PC-3 (cell line): ENCODE data around the gene TTC39A. TPM values are rescaled to one million over a fixed set of nuclear protein-coding genes. Genes with fewer than 3 reads are reported as not detected.

Experiments used
- ATAC-seq: fragments of 200-7000 bp; cut with Tn5 transposase; 2 replicates; pipeline ENCODE4 v1.9.1; 2020; ENCODE audit warnings: mild to moderate bottlenecking, moderate library complexity
- BruUV-seq: library from RNA; stranded (reverse); fragments of 400-500 nt; replicated peaks from 2 replicates; lab custom pipeline; 2021; lab: Mats Ljungman, UMichigan
- CTCF ChIA-PET: fragments of 300-600 bp; sonication (Branson Sonifier 250); formaldehyde crosslinking; loops from one replicate; lab custom pipeline; 2022; ENCODE audit warnings: antibody characterized with exemption; lab: Charles Lee
- POLR2A ChIA-PET: fragments of 300-600 bp; sonication (Branson Sonifier 250); formaldehyde crosslinking; loops from one replicate; lab custom pipeline; 2022; ENCODE audit warnings: antibody characterized with exemption; ENCODE audit not compliant: unreplicated experiment; lab: Charles Lee
- DNase-seq: peaks from one replicate; pipeline ENCODE4 v3.0.0-alpha.2; 2015
- H2AFZ ChIP-seq: fragments of 300-600 bp; sonication (generic); 2 replicates; pipeline ENCODE4 v1.6.0; 2016; ENCODE audit warnings: antibody characterized with exemption, low read length
- H3F3A ChIP-seq: fragments of 300-600 bp; sonication (generic); one replicate; pipeline ENCODE4 v1.6.0; 2017; ENCODE audit warnings: antibody characterized with exemption, low read length, control low read depth, mild to moderate bottlenecking; ENCODE audit not compliant: unreplicated experiment
- H3K27ac ChIP-seq: fragments of 300-600 bp; sonication (generic); 2 replicates; pipeline ENCODE4 v1.5.1; 2016; ENCODE audit warnings: mild to moderate bottlenecking, low read length
- H3K27me3 ChIP-seq: fragments of 300-600 bp; sonication (generic); 2 replicates; pipeline ENCODE4 v1.6.1; 2016; ENCODE audit warnings: low read length, mixed read lengths
- H3K36me3 ChIP-seq: fragments of 300-600 bp; sonication (generic); 2 replicates; pipeline ENCODE4 v1.6.1; 2016; ENCODE audit warnings: low read depth, mixed run types, low read length, mixed read lengths
- H3K4me1 ChIP-seq: fragments of 300-600 bp; sonication (generic); 2 replicates; pipeline ENCODE4 v1.5.1; 2016; ENCODE audit warnings: low read length; ENCODE audit not compliant: insufficient read depth
- H3K4me2 ChIP-seq: fragments of 300-600 bp; sonication (generic); 2 replicates; pipeline ENCODE4 v1.6.0; 2016; ENCODE audit warnings: low read length
- H3K4me3 ChIP-seq: fragments of 300-600 bp; sonication (generic); 2 replicates; pipeline ENCODE4 v1.5.1; 2016; ENCODE audit warnings: mild to moderate bottlenecking, low read length, mixed read lengths
- H3K79me2 ChIP-seq: fragments of 300-600 bp; sonication (generic); 2 replicates; pipeline ENCODE4 v1.6.1; 2017; ENCODE audit warnings: low read length, mixed read lengths
- H3K9ac ChIP-seq: fragments of 300-600 bp; sonication (generic); 2 replicates; pipeline ENCODE4 v1.6.0; 2016; ENCODE audit warnings: mild to moderate bottlenecking, low read length
- H3K9me2 ChIP-seq: fragments of 300-600 bp; sonication (generic); replicated peaks from 2 replicates; pipeline ENCODE4 v1.6.1; 2016; ENCODE audit warnings: mixed run types, low read length, mixed read lengths
- H3K9me3 ChIP-seq: fragments of 300-600 bp; sonication (generic); 2 replicates; pipeline ENCODE4 v1.6.1; 2016; ENCODE audit warnings: low read length, mixed read lengths
- H4K20me1 ChIP-seq: fragments of 300-600 bp; sonication (generic); 2 replicates; pipeline ENCODE4 v1.6.1; 2016; ENCODE audit warnings: low read length, mixed read lengths
- CTCF ChIP-seq: fragments of 300-600 bp; sonication (generic); conservative IDR thresholded peaks from 2 replicates; pipeline ENCODE4 v1.5.1; 2017; ENCODE audit warnings: antibody characterized with exemption, low read depth, mild to moderate bottlenecking, low read length
- EZH2 ChIP-seq: fragments of 300-600 bp; sonication (generic); IDR thresholded peaks from one replicate; pipeline ENCODE4 v1.6.1; 2017; ENCODE audit warnings: antibody characterized with exemption, mild to moderate bottlenecking, low read length; ENCODE audit not compliant: unreplicated experiment
- EZH2phosphoT487 ChIP-seq: fragments of 300-600 bp; sonication (generic); IDR thresholded peaks from 2 replicates; pipeline ENCODE4 v1.6.1; 2018; ENCODE audit warnings: mild to moderate bottlenecking, antibody characterized with exemption, low read length, borderline replicate concordance
- intact Hi-C: fragments of 100-400 bp; cut with micrococcal nuclease; formaldehyde crosslinking; loops from 2 replicates; pipeline ENCODE4 v1.9.0; 2023
- total RNA-seq: library from RNA; depleted of rRNA; stranded (reverse); fragments of >200 nt; gene quantifications from 2 replicates; pipeline ENCODE4 v1.2.3, GENCODE V29; 2014

The TTC39A gene
- total RNA-seq, 1 experiment from 2014 or later: 11.1 TPM

DNA sequence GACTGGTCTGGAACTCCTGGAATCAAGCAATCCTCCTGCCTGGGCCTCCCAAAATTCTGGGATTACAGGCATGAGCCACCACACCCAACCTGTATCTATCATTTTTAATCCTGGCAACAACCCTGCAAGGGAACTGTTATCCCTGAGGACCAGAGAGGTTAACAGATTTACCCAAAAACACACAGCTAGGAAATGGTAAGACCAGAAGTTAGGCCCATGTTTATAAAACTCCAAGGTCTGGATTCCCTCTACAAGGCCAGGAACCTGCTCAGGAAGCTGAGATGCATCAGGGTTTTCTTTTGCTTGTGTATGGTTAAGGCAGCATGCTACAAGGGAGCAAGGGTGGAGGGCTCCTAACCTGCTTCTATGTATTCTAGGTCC, 17.8 kb upstream of the TTC39A start:
- no peak for ATAC-seq
- H3K27me3 ChIP-seq: no peaks in the 10 kb centered on the region
- H3K9ac ChIP-seq: no peak overlapping the region
- H3K4me1 ChIP-seq: no peaks in the 10 kb centered on the region
- no peaks in the 10 kb centered on the region for H3K9me3 ChIP-seq
- H3K27ac ChIP-seq: no peak overlapping the region
- POLR2A ChIA-PET: no interaction called here
- intact Hi-C loops: no loop called here
- TF ChIP-seq CTCF (no peak), EZH2 (no peak), EZH2phosphoT487 (no peak)
- H3K9me2 ChIP-seq: no peaks in the 10 kb centered on the region
- H3K36me3 ChIP-seq: no peaks in the 10 kb centered on the region
- no peak overlapping the region for H3K4me3 ChIP-seq
- no peaks in the 10 kb centered on the region for H3F3A ChIP-seq
- no peak for DNase-seq
- H4K20me1 ChIP-seq: no peaks in the 10 kb centered on the region
- H3K79me2 ChIP-seq: no peaks in the 10 kb centered on the region
- CTCF ChIA-PET: no interaction called here
- H3K4me2 ChIP-seq: no peak overlapping the region
- no peak overlapping the region for H2AFZ ChIP-seq
- no TSS peak for BruUV-seq

DNA sequence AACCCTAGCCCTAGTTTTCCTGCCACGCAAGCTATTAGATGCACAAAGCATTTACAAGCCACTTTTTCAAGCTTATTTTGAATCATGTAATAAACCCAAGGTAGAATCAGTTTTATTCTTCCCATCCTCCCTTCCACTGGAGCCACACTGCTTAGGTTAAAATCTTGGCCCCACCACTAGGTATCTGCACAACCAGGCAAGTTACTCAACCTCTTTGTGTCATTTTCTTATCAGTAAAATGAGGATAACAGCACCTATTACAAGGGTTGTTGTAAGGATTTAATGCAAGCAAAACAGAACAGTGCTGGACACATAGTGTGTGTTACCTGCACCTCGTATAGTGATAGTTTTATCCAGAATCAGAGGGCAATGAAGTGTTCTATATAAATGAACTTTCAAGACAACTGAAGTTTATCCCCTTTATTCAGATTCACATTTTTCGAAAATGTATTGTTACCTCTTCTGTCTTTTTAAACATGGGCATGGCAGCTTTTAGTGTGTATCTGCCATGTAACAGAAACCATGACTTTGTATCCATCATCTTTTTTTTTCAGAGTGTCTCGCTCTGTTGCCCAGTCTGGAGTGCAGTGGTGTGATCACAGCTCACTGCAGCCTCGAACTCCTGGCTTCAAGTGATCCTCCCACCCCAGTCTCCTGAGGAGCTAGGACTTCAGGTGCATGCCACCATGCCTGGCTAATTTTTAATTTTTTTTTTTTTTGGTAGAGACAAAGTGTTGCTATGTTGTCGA, 17.2 kb upstream of the TTC39A start:
- no TSS peak for BruUV-seq
- POLR2A ChIA-PET: no interaction called here
- Histone ChIP-seq H3K4me3 (no peak overlapping the region), H3K9me3 (no peaks in the 10 kb centered on the region), H4K20me1 (no peaks in the 10 kb centered on the region), H3K9me2 (no peaks in the 10 kb centered on the region), H3K4me1 (no peaks in the 10 kb centered on the region), H3K27me3 (no peaks in the 10 kb centered on the region), H3K79me2 (no peaks in the 10 kb centered on the region), H3K4me2 (no peak overlapping the region), H3K36me3 (no peaks in the 10 kb centered on the region), H3K9ac (no peak overlapping the region), H2AFZ (no peak overlapping the region), H3F3A (no peaks in the 10 kb centered on the region), H3K27ac (no peak overlapping the region)
- intact Hi-C loops: no loop called here
- CTCF ChIA-PET: interaction anchor here (0.5 kb wide), 1 partner anchor 538 kb away, joined by 6 read pairs; no protein-coding TSS in a partner anchor
- ATAC-seq (no peak), DNase-seq (no peak)
- TF ChIP-seq CTCF (no peak), EZH2phosphoT487 (no peak), EZH2 (no peak)
